Liver (tissue), 9 donors: ENCODE data around the gene SNAP47. TPM values are rescaled to one million over a fixed set of nuclear protein-coding genes. Genes with fewer than 3 reads are reported as not detected.

Experiments
- DNase-seq: peaks from one replicate; pipeline ENCODE4 v3.0.0-alpha.2; 2017; ENCODE audit warnings: low spot score
- H3K27ac ChIP-seq, 2 donors: one replicate each; pipeline ENCODE4 v1.7.0; 2013; ENCODE audit warnings: inconsistent platforms in 2 of 2, low read length in 2 of 2, control low read depth in 1 of 2, low read depth in 1 of 2, mild to moderate bottlenecking in 1 of 2
- H3K27me3 ChIP-seq, 4 donors: one replicate each; pipeline versions ENCODE4 v1.6.1 to v1.7.0; 2013; ENCODE audit warnings: low read length in 3 of 4, inconsistent platforms in 1 of 4, mild to moderate bottlenecking in 1 of 4, moderate library complexity in 1 of 4; ENCODE audit not compliant: control insufficient read depth in 4 of 4, insufficient read depth in 4 of 4
- H3K36me3 ChIP-seq, 4 donors: one replicate each; pipeline versions ENCODE4 v1.6.1 to v1.7.0; 2013; ENCODE audit warnings: low read length in 3 of 4, mild to moderate bottlenecking in 3 of 4, low read depth in 1 of 4, moderate library complexity in 1 of 4; ENCODE audit not compliant: control insufficient read depth in 4 of 4, insufficient read depth in 3 of 4
- H3K4me1 ChIP-seq, 4 donors: one replicate each; pipeline versions ENCODE4 v1.6.1 to v1.7.0; 2013; ENCODE audit warnings: low read length in 3 of 4, mild to moderate bottlenecking in 3 of 4, moderate library complexity in 1 of 4; ENCODE audit not compliant: control insufficient read depth in 4 of 4, insufficient read depth in 4 of 4
- H3K4me3 ChIP-seq, 3 donors: one replicate each; pipeline versions ENCODE4 v1.6.1 to v1.7.0; 2013; ENCODE audit warnings: low read length in 3 of 3, control low read depth in 1 of 3, low read depth in 1 of 3, mild to moderate bottlenecking in 1 of 3
- H3K9ac ChIP-seq, 2 donors: one replicate each; pipeline ENCODE4 v1.7.0; 2013; ENCODE audit warnings: low read length in 2 of 2, mild to moderate bottlenecking in 2 of 2, moderate library complexity in 2 of 2, control low read depth in 1 of 2, low read depth in 1 of 2
- H3K9me3 ChIP-seq, 4 donors: one replicate each; pipeline versions ENCODE4 v1.6.1 to v1.7.0; 2013; ENCODE audit warnings: low read length in 3 of 4; ENCODE audit not compliant: control insufficient read depth in 4 of 4
- ATF3 ChIP-seq: IDR thresholded peaks from 2 replicates; pipeline ENCODE4 v1.6.1; 2016; ENCODE audit warnings: antibody characterized with exemption
- CTCF ChIP-seq: fragments of 150-350 bp; IDR thresholded peaks from 2 replicates; pipeline ENCODE4 v1.5.1; 2017; ENCODE audit warnings: improper control_type of control experiment, low read depth, low read length; ENCODE audit not compliant: missing input control
- GABPA ChIP-seq, 2 donors: IDR thresholded peaks in 1 of 2; conservative IDR thresholded peaks in 1 of 2; 2 replicates each; pipeline ENCODE4 v1.6.1; 2016; ENCODE audit warnings: antibody characterized with exemption in 2 of 2, mild to moderate bottlenecking in 1 of 2, moderate library complexity in 1 of 2
- HNF4A ChIP-seq, 2 donors: conservative IDR thresholded peaks; 2 replicates each; pipeline ENCODE4 v1.6.1; 2016; ENCODE audit warnings: antibody characterized with exemption in 2 of 2, mild to moderate bottlenecking in 2 of 2
- HNF4G ChIP-seq: IDR thresholded peaks from 2 replicates; pipeline ENCODE4 v1.6.1; 2016; ENCODE audit warnings: antibody characterized with exemption
- JUND ChIP-seq, 2 donors: IDR thresholded peaks; 2 replicates each; pipeline ENCODE4 v1.6.1; 2016; ENCODE audit warnings: antibody characterized with exemption in 2 of 2
- NR2F2 ChIP-seq: IDR thresholded peaks from 2 replicates; pipeline ENCODE4 v1.6.1; 2016; ENCODE audit warnings: antibody characterized with exemption
- RAD21 ChIP-seq, 2 donors: IDR thresholded peaks; 2 replicates each; pipeline ENCODE4 v1.6.1; 2016; ENCODE audit warnings: antibody characterized with exemption in 2 of 2, mild to moderate bottlenecking in 2 of 2
- REST ChIP-seq: IDR thresholded peaks from 2 replicates; pipeline ENCODE4 v1.6.1; 2016; ENCODE audit warnings: antibody characterized with exemption, mild to moderate bottlenecking
- RXRA ChIP-seq, 2 donors: IDR thresholded peaks; 2 replicates each; pipeline ENCODE4 v1.6.1; 2017 to 2018; ENCODE audit warnings: antibody characterized with exemption in 2 of 2, mild to moderate bottlenecking in 1 of 2
- SP1 ChIP-seq: IDR thresholded peaks from 2 replicates; pipeline ENCODE4 v1.6.1; 2018; ENCODE audit warnings: antibody characterized with exemption, mild to moderate bottlenecking
- YY1 ChIP-seq: IDR thresholded peaks from 2 replicates; pipeline ENCODE4 v1.6.1; 2016; ENCODE audit warnings: antibody characterized with exemption, mild to moderate bottlenecking
- ZBTB33 ChIP-seq: IDR thresholded peaks from 2 replicates; pipeline ENCODE4 v1.6.1; 2016; ENCODE audit warnings: antibody characterized with exemption
- WGBS: extraction: QIAGEN DNeasy Blood & Tissue Kit; methylation state at CpG from one replicate; pipeline ENCODE4 v1.1.7; 2013; 5-methylcytosine and 5-hydroxymethylcytosine counted together
- polyA plus RNA-seq, 2 donors: library from polyadenylated mRNA; stranded (reverse) in 1 of 2; unstranded in 1 of 2; fragments of 200-250 nt in 1 of 2; fragments of >200 nt in 1 of 2; fragmentation: Nextera tagmentation in 1 of 2; extraction: Ambion mirVana in 1 of 2; gene quantifications; one replicate each; pipeline versions ENCODE4 v1.2.1 to v1.2.3, GENCODE V29; 2013 to 2015
- total RNA-seq, 2 donors: library from RNA; depleted of rRNA; stranded (reverse); fragments of >200 nt; gene quantifications; one replicate each; pipeline ENCODE4 v1.2.3, GENCODE V29; 2014
- TF ChIP-seq, protein P1 (sequence below): IDR thresholded peaks from 2 replicates; pipeline ENCODE4 v1.6.1; 2016; ENCODE audit warnings: antibody characterized with exemption
- donor health status: healthy.
- donor health status: healthy.
- donor health status: healthy.
- donor health status: healthy.
- donor health status: healthy.

SNAP47 gene
- total and polyA plus RNA-seq, 4 donors = 15.3 to 23.3 (median 16.3) TPM

- no peak for DNase-seq
- Histone ChIP-seq H3K27ac (no peak overlapping the region), H3K27me3 (no peaks in the 10 kb centered on the region), H3K4me1 (peaks cover 0 to 3% (median 0%) of the 10 kb centered on the region in 4 donors), H3K4me3 (no peak overlapping the region), H3K9me3 (no peaks in the 10 kb centered on the region), H3K36me3 (peaks cover 6 to 39% (median 17%) of the 10 kb centered on the region in 4 donors), H3K9ac (no peak overlapping the region)
- 97% methylated on average over 15 of the region's 15 CpGs for WGBS
- TF ChIP-seq, protein P1, sequence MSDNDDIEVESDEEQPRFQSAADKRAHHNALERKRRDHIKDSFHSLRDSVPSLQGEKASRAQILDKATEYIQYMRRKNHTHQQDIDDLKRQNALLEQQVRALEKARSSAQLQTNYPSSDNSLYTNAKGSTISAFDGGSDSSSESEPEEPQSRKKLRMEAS = no peak
- TF ChIP-seq NR2F2 = no peak
These were observed 34.8 kb downstream of the SNAP47 start for GRCh38 chr1:227769936-227770494.

DNA sequence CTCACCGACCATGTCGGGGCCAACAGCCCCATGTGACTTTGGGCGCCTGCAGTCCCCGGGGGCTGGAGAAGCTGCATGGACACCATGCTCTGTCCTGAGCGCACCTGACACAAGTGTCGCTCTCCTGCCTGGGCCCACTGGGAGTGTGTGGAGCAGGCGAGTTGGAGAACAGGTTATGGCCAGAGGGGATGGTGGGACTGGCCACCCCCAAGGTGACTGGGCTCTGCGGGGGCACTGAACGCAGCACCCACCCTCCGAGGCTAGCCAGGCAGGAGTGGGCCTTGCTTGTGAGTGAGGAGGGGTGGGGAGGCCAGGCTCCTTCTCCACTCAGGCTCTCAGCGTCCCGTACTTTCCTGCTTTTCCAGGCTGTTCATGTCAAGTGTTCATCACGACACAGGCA is 35.6 kb downstream of the SNAP47 start:
- 97% methylated on average over 13 of the region's 13 CpGs for WGBS
- peaks cover 0 to 3% (median 0%) of the 10 kb centered on the region in 4 donors for H3K4me1 ChIP-seq
- H3K9ac ChIP-seq = no peak overlapping the region
- H3K4me3 ChIP-seq = no peak overlapping the region
- no peaks in the 10 kb centered on the region for H3K27me3 ChIP-seq
- H3K9me3 ChIP-seq = no peaks in the 10 kb centered on the region
- H3K36me3 ChIP-seq = peaks cover 6 to 44% (median 17%) of the 10 kb centered on the region in 4 donors
- no peak overlapping the region for H3K27ac ChIP-seq
- TF ChIP-seq REST (no peak), HNF4A (conservative IDR thresholded peaks at IDR 0.05) (no peak), SP1 (no peak), RAD21 (IDR thresholded peaks at IDR 0.05) (no peak), HNF4G (no peak), NR2F2 (no peak), CTCF (no peak), ZBTB33 (no peak), GABPA (IDR thresholded peaks at IDR 0.05 in 1 of 2, conservative IDR thresholded peaks at IDR 0.05 in 1 of 2) (no peak), RXRA (IDR thresholded peaks at IDR 0.05) (no peak), YY1 (no peak), ATF3 (no peak), JUND (IDR thresholded peaks at IDR 0.05) (no peak)
- TF ChIP-seq, protein P1 = no peak
- DNase-seq = no peak
